Activated naive CD4-positive, alpha-beta T cell treated with anti-CD3 and anti-CD28 coated beads for 36 hours (primary cell): ENCODE results near the gene ATF5. TPM values are rescaled to one million over a fixed set of nuclear protein-coding genes. Genes with fewer than 3 reads are reported as not detected.
A peak's percentile ranks its signal among the peaks of the same experiment; 100 is the strongest.

Experiments used
- CTCF ChIA-PET: fragments of 350-600 bp; sonication (Branson Sonifier 250); formaldehyde crosslinking; loops from one replicate; lab custom pipeline; 2021; ENCODE audit warnings: antibody characterized with exemption; lab: Charles Lee
- DNase-seq: peaks from one replicate; pipeline ENCODE4 v3.0.0-alpha.2; 2020
- H3K27ac Mint-ChIP-seq: one replicate; pipeline ENCODE4 v1.8.0; 2021; ENCODE audit warnings: mild to moderate bottlenecking, mixed read lengths
- H3K27me3 Mint-ChIP-seq: one replicate; pipeline ENCODE4 v1.8.0; 2021; ENCODE audit warnings: low read depth, mixed read lengths
- H3K36me3 Mint-ChIP-seq: one replicate; pipeline ENCODE4 v1.8.0; 2021; ENCODE audit warnings: low read depth, mixed read lengths
- H3K4me1 Mint-ChIP-seq: one replicate; pipeline ENCODE4 v1.8.0; 2021; ENCODE audit warnings: low read depth, mixed read lengths
- H3K4me3 Mint-ChIP-seq: one replicate; pipeline ENCODE4 v1.8.0; 2021; ENCODE audit warnings: mild to moderate bottlenecking, moderate library complexity, mixed read lengths
- H3K9me3 Mint-ChIP-seq: one replicate; pipeline ENCODE4 v1.8.0; 2021; ENCODE audit warnings: mixed read lengths
- intact Hi-C: fragments of 100-400 bp; cut with micrococcal nuclease; formaldehyde crosslinking; loops from one replicate; pipeline ENCODE4 v1.15.1; 2023
- total RNA-seq, 2 experiments: library from RNA; stranded (reverse); gene quantifications; one replicate each; pipeline ENCODE4 v1.2.3, GENCODE V29; 2021

ATF5 gene
- total RNA-seq, 2 experiments from 2014 or later, result 8.0 to 8.8 TPM

DNA sequence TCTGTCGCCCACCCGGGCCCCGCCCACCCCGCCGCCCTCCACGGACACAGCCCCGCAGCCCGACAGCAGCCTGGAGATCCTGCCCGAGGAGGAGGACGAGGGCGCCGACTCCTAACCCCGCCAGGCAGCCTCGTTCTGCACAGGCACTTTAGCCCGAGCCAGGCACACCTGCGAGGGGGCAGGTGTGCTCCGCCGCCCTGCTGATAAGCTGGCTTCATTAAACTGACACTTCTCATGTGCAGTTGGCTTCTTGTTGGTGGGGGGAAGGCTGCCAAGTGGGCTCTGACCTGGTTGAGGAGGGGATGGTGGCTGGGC, 40.5 kb upstream of the ATF5 start:
- CTCF ChIA-PET, result no interaction called here

DNA sequence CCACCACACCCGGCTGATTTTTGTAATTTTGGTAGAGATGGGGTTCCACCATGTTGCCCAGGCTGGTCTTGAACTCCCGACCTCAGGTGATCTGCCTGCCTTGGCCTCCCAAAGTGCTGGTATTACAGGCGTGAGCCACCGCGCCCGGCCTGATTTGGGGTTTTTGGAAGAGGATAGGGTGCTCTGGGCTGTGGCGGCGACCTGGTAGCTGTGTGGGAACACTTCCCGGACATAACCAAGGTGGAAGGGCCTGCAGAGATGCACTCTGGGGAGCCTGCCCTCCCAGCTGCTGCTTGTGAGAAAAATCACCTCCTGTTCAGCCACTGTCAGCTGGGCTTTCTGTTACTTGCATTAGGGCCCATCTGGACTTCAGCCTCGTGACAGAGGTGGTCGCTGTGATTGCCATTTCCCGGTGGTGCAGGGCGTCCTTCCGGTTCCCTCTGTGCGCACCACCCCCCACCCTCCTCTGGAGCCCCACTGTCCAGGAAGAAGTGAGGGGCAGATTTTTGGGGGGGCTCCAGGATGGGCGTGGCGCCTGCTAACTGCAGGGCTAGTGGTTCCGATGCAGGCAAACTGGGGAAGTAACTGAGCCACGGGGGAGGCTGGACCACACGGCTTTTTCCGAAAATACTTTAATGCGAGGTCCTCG, 39.8 kb upstream of the ATF5 start:
- CTCF ChIA-PET, result interaction anchor here (0.6 to 1.6 kb wide), 2 partner anchors 23 to 235 kb away, joined by 3 to 6 read pairs; no protein-coding TSS in a partner anchor
- Mint-ChIP-seq H3K9me3 (no peaks in the 10 kb centered on the region), H3K27me3 (no peaks in the 10 kb centered on the region), H3K4me1 (peaks cover 8% of the 10 kb centered on the region), H3K4me3 (no peak overlapping the region), H3K27ac (no peak overlapping the region), H3K36me3 (peaks cover 13% of the 10 kb centered on the region)
- DNase-seq, result no peak
- intact Hi-C loops, result no loop called here

More for the DNA sequence above, 40.5 kb upstream of the ATF5 start:
- Mint-ChIP-seq H3K36me3 (peaks cover 15% of the 10 kb centered on the region), H3K27me3 (no peaks in the 10 kb centered on the region), H3K4me3 (no peak overlapping the region), H3K4me1 (peaks cover 8% of the 10 kb centered on the region), H3K9me3 (no peaks in the 10 kb centered on the region), H3K27ac (no peak overlapping the region)
- no peak for DNase-seq
- intact Hi-C loops, result no loop called here

GRCh38 chr19:49889687-49890348, 39.2 kb upstream of the ATF5 start:
- Mint-ChIP-seq H3K27me3 (no peaks in the 10 kb centered on the region), H3K9me3 (no peaks in the 10 kb centered on the region), H3K27ac (no peak overlapping the region), H3K4me1 (peaks cover 8% of the 10 kb centered on the region), H3K36me3 (peaks cover 7% of the 10 kb centered on the region), H3K4me3 (peak overlapping the region; percentile 63)
- CTCF ChIA-PET, result interaction anchor here (0.5 to 1.9 kb wide), 8 partner anchors 8 to 234 kb away, joined by 3 to 7 read pairs (median 3); no protein-coding TSS in a partner anchor
- peak; percentile 82 for DNase-seq
- intact Hi-C loops, result no loop called here

GRCh38 chr19:49890349-49891311, 38.4 kb upstream of the ATF5 start:
- Mint-ChIP-seq H3K4me1 (peaks cover 13% of the 10 kb centered on the region), H3K36me3 (peaks cover 4% of the 10 kb centered on the region), H3K9me3 (no peaks in the 10 kb centered on the region), H3K27ac (no peak overlapping the region), H3K27me3 (no peaks in the 10 kb centered on the region), H3K4me3 (peak overlapping the region; percentile 63)
- intact Hi-C loops, result no loop called here
- DNase-seq, result peak; percentile 60
- CTCF ChIA-PET, result interaction anchor here (0.7 to 1.9 kb wide), 7 partner anchors 9 to 31 kb away, joined by 3 to 7 read pairs (median 4); no protein-coding TSS in a partner anchor

DNA sequence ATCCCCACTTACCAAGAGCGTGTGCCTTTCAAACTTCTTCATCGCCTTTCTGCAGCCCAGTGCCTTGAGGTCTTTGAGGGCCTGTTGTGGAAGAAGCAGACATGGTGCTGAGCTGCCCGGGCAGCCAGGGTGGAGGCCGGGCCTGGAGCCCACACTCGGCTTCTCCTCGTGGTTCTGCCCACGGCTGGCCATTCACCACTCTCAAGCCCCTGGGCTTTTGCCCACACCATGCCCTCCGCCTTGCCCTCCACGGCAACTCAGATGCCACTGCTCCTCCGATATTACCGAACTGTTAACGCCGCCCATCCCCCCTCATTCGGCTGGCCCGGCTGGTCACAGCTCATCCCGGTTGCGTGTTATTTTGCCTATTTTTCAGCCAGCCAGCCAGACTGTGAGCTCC, 37.6 kb upstream of the ATF5 start:
- no peaks in the 10 kb centered on the region for H3K27me3 Mint-ChIP-seq
- no peaks in the 10 kb centered on the region for H3K9me3 Mint-ChIP-seq
- CTCF ChIA-PET, result interaction anchor here (1.9 kb wide), 1 partner anchor 11 kb away, joined by 7 read pairs; no protein-coding TSS in a partner anchor
- no peak overlapping the region for H3K4me3 Mint-ChIP-seq
- intact Hi-C loops, result no loop called here
- H3K36me3 Mint-ChIP-seq, result peaks cover 3% of the 10 kb centered on the region
- no peak for DNase-seq
- H3K27ac Mint-ChIP-seq, result no peak overlapping the region
- H3K4me1 Mint-ChIP-seq, result peaks cover 20% of the 10 kb centered on the region

DNA sequence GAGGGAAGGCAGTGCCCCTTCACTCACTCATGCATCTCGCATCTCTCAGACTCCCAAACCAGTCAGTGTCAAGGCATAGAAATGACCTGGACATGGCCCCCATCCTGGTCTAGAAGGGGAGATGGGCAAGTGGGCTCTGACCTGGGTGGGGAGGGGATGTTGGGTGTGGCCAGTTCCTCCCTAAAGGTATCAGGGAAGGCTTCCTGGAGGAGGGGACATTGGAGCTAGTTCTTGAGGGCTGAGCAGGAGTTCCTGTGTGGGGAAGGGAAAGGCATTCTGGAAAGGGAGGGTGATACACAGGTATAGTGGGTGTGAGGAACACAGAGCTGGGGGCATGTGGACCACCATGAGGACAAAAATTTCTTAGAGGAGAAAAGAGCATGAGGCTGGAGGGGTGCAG, 36.3 kb upstream of the ATF5 start:
- H3K36me3 Mint-ChIP-seq, result peaks cover 1% of the 10 kb centered on the region
- peak overlapping the region; percentile 20 for H3K27ac Mint-ChIP-seq
- peaks cover 32% of the 10 kb centered on the region for H3K4me1 Mint-ChIP-seq
- no peak for DNase-seq
- CTCF ChIA-PET, result interaction anchor here (0.6 kb wide), 1 partner anchor 19 kb away, joined by 3 read pairs; no protein-coding TSS in a partner anchor
- no peaks in the 10 kb centered on the region for H3K9me3 Mint-ChIP-seq
- no peak overlapping the region for H3K4me3 Mint-ChIP-seq
- intact Hi-C loops, result no loop called here
- H3K27me3 Mint-ChIP-seq, result no peaks in the 10 kb centered on the region

DNA sequence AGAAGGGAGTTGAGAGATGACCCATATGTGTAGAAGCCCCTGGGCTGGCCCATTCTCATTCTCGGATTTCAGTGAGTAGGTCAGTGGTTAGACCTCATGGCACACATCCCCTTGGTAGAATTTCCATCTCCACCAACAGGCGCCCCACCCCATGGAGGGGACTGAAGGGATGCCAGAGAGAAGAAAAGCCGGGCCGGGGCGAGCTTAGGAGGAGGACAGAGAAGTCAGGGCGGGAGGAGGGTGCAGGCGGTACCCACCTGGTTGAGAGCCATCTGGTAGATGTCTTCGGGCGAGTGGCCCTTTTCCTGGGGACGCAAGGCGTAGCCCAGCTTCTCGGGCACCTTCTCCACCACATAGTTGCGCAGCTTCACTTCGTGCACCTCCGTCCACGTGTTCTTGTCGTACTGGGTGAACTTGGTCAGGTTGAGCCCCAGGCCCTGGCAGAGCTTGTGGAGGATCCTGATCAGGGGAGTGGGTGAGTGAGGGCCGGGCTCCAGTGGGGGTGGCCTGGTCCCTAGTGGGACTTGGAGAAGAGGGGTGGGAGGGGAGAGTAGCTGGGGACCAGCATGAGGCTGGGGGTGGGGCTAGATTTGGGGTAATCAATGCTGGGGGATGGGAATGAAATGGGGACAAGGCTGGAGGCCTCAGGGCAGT, 34.9 kb upstream of the ATF5 start:
- H3K9me3 Mint-ChIP-seq, result no peaks in the 10 kb centered on the region
- no peak for DNase-seq
- peak overlapping the region; percentile 24 for H3K27ac Mint-ChIP-seq
- H3K36me3 Mint-ChIP-seq, result peaks cover 1% of the 10 kb centered on the region
- no peaks in the 10 kb centered on the region for H3K27me3 Mint-ChIP-seq
- no peak overlapping the region for H3K4me3 Mint-ChIP-seq
- CTCF ChIA-PET, result interaction anchor here (0.6 kb wide), 1 partner anchor 69 kb away, joined by 3 read pairs; no protein-coding TSS in a partner anchor
- intact Hi-C loops, result no loop called here
- peaks cover 37% of the 10 kb centered on the region for H3K4me1 Mint-ChIP-seq

GRCh38 chr19:49894879-49895565, 34.0 kb upstream of the ATF5 start:
- peaks cover 34% of the 10 kb centered on the region for H3K4me1 Mint-ChIP-seq
- no peaks in the 10 kb centered on the region for H3K36me3 Mint-ChIP-seq
- H3K4me3 Mint-ChIP-seq, result peak overlapping the region; percentile 36
- H3K27ac Mint-ChIP-seq, result peak overlapping the region; percentile 97
- CTCF ChIA-PET, result interaction anchor here (0.6 kb wide), 1 partner anchor 68 kb away, joined by 3 read pairs; no protein-coding TSS in a partner anchor
- DNase-seq, result peak; percentile 43
- H3K27me3 Mint-ChIP-seq, result no peaks in the 10 kb centered on the region
- no peaks in the 10 kb centered on the region for H3K9me3 Mint-ChIP-seq
- intact Hi-C loops, result no loop called here

- no peaks in the 10 kb centered on the region for H3K9me3 Mint-ChIP-seq
- peak overlapping the region; percentile 97 for H3K27ac Mint-ChIP-seq
- no peak for DNase-seq
- H3K36me3 Mint-ChIP-seq, result no peaks in the 10 kb centered on the region
- peaks cover 31% of the 10 kb centered on the region for H3K4me1 Mint-ChIP-seq
- intact Hi-C loops, result loop anchor here (2.0 kb wide), 1 partner anchor 27 kb away; no protein-coding TSS in a partner anchor
- peak overlapping the region; percentile 67 for H3K4me3 Mint-ChIP-seq
- no peaks in the 10 kb centered on the region for H3K27me3 Mint-ChIP-seq
- CTCF ChIA-PET, result interaction anchor here (0.6 kb wide), 1 partner anchor 10 kb away, joined by 3 read pairs; no protein-coding TSS in a partner anchor
These were observed 33.3 kb upstream of the ATF5 start for GRCh38 chr19:49895566-49896297.

- Mint-ChIP-seq H3K4me3 (peak within 1 kb of the TSS; percentile 67), H3K9me3 (no peaks in the 10 kb centered on the region), H3K27ac (peak within 1 kb of the TSS; percentile 97), H3K4me1 (peaks cover 31% of the 10 kb centered on the region), H3K36me3 (no peaks in the 10 kb centered on the region), H3K27me3 (no peaks in the 10 kb centered on the region)
- peak; percentile 85 for DNase-seq
- intact Hi-C loops, result loop anchor here (1.0 to 2.0 kb wide), 8 partner anchors 14 to 257 kb away; partner anchors contain the start of genes AKT1S1, ATF5, NUP62 and RRAS
- CTCF ChIA-PET, result interaction anchor here (1.1 kb wide), 1 partner anchor 33 kb away, joined by 3 read pairs; no protein-coding TSS in a partner anchor
These were observed 32.0 kb upstream of the ATF5 start, which contains the start of gene IL4I1 for GRCh38 chr19:49896863-49897621. Gene IL4I1, minus strand, starts transcription at chr19:49896887. Its CDS starts 727 bp downstream, at chr19:49896160.
